Daoy (cell line): Measurements from ENCODE around the gene DMAC2L. TPM values are rescaled to one million over a fixed set of nuclear protein-coding genes. Genes with fewer than 3 reads are reported as not detected.

Experiments
- total RNA-seq: library from RNA; depleted of rRNA; stranded (reverse); fragments of >200 nt; shearing (Covaris generic); gene quantifications from 2 replicates; pipeline ENCODE4 v1.2.3, GENCODE V29; 2014; rRNA removed

The DMAC2L gene
- total RNA-seq, 1 experiment from 2014 or later: 33.3 TPM

Other genes with a start within 250 kb of the DMAC2L start
- gene VCPKMT, start 195.8 kb upstream of the DMAC2L start, total RNA-seq: 14.5 and 18.8 TPM in 2 replicates
- 19.5 and 21.8 TPM in 2 replicates for gene SOS2, start 80.7 kb upstream of the DMAC2L start, total RNA-seq
- 17.6 and 18.2 TPM in 2 replicates for gene L2HGDH, start 95 bp upstream of the DMAC2L start, total RNA-seq
- gene CDKL1, start 84.6 kb downstream of the DMAC2L start, total RNA-seq: 2.5 and 4.7 TPM in 2 replicates
- 94.4 and 175 TPM in 2 replicates for gene MAP4K5, start 220.2 kb downstream of the DMAC2L start, total RNA-seq
- 5.7 and 5.9 TPM in 2 replicates for gene ATL1, start 247.8 kb downstream of the DMAC2L start, total RNA-seq